NCI-H460 (cell line): ENCODE measurements around the gene WASF2. TPM values are rescaled to one million over a fixed set of nuclear protein-coding genes. Genes with fewer than 3 reads are reported as not detected.
"Not testable (repeated sequence)": the region's sequence is repeated elsewhere in the genome, so short reads cannot be mapped to it uniquely, and the experiment has no call there.

Experiments used
- DNase-seq: peaks from one replicate; pipeline ENCODE4 v3.0.0-alpha.2; 2016; ENCODE audit warnings: low read depth; ENCODE audit errors: extremely low read depth
- total RNA-seq: library from RNA; depleted of rRNA; stranded (reverse); fragments of >200 nt; shearing (Covaris generic); gene quantifications from 2 replicates; pipeline ENCODE4 v1.2.3, GENCODE V29; 2014

Gene WASF2
- total RNA-seq, 1 experiment from 2014 or later, result 17.7 TPM

- DNase-seq, result not testable (repeated sequence)
These were observed 26.1 kb downstream of the WASF2 start for GRCh38 chr1:27463916-27464315.

- DNase-seq, result not testable (repeated sequence)
These were observed 31.4 kb downstream of the WASF2 start for GRCh38 chr1:27458521-27458920.

DNA sequence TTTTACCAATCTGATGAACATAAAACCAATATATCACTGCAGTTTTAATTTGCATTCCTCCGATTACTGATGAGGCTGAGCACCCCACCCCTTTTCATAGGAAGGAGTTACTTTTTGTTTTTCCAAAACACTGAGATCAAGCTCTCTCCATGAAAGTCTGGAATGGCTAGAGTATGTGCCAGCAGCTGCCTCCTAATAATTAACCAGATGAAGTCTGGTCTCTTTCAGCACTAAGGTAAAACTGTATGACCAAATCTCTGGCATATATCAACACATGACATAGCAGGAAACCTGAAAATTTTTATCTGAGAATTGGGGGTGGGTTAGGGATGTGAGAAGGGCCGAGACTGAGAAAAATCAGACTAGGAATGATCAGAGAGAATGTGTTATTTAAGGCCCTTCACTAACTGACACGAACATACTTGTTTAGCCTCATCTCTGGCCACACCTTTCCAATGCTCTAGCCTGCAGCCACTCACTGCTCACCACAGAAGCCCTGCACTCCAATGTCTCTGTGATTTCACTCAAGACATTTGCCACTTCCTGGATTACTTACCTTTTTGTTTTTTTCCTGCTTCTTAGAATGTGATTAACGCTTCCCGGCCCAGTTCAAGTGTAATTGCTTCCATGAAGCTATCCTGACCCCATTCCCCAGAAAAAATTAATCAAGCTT lies 34.7 kb downstream of the WASF2 start:
- no peak for DNase-seq

DNA sequence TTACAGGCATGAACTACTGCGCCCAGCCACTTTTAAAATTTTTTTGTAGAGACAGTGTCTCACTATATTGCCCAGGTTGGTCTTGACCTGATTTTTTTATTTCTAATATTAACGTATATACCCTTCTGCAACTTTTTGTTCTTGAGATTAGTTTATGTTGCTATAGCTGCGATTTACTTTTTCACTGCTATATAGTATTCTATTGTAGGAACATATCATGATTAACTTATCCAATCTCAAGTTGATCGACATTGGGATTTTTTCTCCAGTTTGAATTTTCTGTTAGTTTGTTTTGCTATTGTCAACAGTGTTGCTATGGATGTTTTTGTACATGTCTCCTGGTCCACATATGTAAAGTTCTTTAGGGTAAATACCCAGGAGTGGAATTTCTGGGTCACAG lies 35.4 kb downstream of the WASF2 start:
- no peak for DNase-seq

- no peak for DNase-seq
These were observed 38.6 kb downstream of the WASF2 start for GRCh38 chr1:27451343-27451742.

DNA sequence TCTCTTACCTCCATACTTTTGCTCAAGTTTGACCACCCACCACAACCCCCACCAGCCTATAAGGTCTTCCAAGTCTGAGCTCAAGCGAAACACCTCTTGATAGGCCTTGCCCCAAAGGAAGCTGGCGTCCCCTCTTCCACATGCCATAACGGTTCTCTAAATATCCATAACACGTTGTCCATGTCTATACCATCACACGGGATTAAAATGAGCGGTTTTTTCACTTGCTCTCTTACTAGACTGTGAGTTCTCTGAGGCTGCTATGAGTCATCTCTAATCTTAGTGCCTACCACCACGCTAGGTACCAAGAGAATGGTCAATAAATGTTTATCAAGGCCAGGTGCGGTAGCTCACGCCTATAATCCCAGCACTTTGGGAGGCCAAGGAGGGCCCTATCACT lies 41.0 kb downstream of the WASF2 start:
- no peak for DNase-seq

DNA sequence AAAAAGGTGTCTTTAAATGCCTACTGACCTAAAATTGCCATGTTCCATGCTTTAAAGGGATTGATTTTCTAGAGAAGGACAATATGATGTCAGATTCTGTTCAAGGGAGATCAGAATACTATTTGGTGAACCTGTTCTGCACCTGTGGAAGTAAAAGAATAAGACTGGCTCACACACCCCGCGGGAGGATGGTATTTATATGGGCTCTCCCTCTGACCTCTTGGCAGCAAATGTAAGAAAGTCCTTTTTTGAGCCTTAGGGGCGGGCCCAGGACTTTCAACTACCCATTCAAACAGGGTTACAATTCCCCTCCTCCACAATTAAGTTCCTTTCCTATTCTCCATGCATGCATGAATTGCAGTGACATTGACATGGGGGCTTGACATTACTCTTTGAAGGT lies 42.1 kb downstream of the WASF2 start:
- no peak for DNase-seq

GRCh38 chr1:27447399-27447798 lies 42.6 kb downstream of the WASF2 start:
- no peak for DNase-seq

GRCh38 chr1:27446496-27447020 lies 43.4 kb downstream of the WASF2 start:
- no peak for DNase-seq

- no peak for DNase-seq
These were observed 44.6 kb downstream of the WASF2 start for GRCh38 chr1:27445177-27445936.

DNA sequence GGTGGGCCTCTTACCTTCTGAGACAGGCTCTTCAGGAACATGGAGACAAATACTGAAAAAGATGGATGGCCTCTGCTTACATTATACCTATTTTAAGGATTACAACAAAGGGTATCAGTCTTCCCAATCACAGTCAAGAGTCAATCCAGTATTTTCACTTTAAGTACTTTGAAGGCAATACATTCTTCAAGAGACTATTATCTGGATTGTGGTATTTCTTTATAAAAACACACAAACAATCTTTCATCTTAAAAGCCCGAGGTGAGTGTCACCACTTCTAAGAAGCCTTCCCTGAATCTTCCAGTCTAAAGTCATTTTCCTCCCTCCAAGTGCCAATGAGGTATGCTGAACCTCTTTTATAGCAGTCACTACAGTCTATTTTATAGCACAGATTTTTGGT lies 45.3 kb downstream of the WASF2 start:
- no peak for DNase-seq

DNA sequence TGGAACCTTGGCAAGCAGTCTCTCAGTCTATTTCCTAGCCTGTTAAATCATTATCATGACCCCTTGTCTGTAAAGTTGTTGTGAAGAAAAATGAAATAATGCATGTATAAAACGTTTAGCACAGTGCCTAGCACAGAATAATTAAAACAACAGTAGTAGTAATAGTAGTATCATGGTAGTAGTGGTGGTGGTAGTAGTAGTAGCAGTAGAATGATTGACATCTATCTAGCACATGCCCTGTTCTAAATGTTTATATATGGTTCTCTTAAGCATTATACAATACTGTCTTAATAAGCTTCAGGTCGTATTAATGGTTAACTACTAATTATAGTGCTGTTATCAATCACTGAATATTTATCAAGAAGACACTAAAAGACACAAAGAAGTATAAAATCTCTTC lies 50.8 kb downstream of the WASF2 start:
- no peak for DNase-seq

GRCh38 chr1:27438621-27439061 lies 51.3 kb downstream of the WASF2 start:
- no peak for DNase-seq

DNA sequence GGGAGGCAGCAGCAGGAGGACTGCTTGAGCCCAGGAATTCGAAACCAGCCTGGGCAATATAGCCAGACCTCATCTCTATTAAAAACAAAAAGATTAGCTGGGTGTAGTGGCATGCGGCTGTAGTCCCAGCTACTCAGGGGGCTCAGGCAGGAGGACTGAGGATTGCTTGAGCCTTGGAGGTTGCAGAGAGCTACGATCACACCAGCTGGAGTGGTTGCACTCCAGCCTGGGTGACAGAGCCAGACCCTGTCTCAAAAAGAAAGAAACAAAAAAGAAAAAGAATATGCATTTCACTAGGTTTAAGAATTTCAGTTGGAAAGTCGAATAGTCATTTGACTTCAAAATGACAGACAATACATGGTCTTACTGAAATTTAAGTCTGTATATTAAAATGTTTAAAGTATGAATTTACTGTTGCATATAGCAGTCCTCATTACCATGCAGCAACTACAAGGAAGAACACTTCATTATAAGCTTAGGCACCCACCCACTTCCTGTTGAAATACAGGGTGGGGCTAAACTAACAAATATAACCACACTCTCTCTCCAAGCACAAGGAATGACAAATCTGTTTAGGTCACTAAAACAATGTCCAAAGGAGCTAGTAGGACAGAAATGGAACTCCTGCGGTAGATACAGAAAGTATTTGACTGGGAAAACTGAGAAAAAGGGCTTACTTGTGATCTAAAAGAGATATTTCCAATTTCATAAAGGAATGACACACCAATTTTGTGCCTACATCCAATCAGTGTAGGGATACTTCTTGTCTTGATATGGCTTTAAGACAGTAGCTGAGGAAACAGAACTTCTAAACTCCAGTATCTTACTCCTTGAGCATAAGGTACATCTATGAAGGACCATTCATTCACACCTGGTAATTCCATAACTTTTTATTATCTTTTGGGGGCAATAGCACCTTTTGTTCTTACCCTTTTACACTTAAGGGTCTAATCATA lies 53.5 kb downstream of the WASF2 start:
- peak; percentile 40 for DNase-seq

DNA sequence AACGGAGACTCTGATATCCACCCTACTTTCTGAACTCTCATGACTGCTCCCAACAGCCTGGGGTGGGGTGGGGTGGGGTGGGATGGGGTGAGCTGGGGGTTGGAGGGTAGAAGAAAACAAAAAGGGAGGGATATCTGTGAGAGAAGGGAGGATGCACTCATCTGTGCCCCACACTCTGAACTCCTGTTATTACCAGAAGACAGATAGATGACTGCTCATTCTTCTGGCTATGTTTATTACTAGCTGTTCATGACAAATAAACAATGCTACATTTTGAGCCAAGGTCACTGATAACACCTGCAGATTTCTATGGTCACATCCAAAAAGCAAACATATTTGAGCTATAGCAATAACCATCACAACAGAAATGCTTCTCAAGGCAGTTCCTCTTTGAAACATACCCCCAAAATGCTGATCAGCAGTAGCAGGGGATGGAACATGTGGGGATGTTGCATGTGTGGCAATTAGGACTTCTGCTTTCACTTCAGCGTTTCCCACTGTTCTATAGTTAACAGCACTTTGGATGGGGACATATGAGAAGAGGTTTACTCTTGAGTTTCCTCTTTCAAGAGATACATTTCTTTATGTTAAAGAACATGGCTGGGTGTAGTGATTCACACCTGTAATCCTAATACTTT lies 54.3 kb downstream of the WASF2 start:
- no peak for DNase-seq

DNA sequence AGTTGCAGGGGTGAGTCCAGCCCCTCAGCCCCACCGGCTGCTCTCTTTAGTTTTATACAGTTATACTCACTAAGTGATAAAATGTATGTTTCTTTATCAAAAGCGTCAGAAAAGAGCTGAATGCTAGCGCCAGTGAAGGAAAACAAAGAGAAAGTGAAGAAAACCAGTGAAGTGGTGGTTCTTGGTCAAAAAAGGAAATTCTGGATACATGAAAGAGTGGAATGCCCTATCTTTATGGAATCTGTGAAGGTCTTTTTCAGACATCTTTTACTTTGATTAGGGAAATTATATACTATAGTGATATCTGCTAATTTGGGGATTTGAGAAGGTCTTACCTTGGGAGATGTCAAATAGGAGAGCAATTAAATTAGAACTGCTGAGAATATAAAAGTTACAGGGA lies 56.3 kb downstream of the WASF2 start:
- DNase-seq, result no peak

DNA sequence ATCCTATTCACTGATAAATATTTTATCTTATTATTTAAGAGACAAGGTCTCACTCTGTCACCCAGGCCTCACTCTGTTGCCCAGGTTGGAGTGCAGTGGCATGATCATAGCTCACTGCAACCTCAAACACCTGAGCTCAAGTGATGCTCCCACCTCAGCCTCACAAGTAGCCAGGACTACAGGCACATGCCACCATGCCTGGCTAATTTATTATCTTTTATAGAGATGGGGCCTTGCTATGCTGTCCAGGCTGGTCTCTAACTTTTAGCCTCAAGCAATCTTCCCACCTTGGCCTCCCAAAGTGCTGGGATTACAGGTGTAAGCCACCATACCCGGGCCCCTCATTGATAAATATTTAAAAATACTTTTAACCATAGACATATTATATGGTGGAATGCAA lies 57.2 kb downstream of the WASF2 start:
- DNase-seq, result not testable (repeated sequence)

GRCh38 chr1:27431601-27431940 lies 58.4 kb downstream of the WASF2 start:
- DNase-seq, result no peak

DNA sequence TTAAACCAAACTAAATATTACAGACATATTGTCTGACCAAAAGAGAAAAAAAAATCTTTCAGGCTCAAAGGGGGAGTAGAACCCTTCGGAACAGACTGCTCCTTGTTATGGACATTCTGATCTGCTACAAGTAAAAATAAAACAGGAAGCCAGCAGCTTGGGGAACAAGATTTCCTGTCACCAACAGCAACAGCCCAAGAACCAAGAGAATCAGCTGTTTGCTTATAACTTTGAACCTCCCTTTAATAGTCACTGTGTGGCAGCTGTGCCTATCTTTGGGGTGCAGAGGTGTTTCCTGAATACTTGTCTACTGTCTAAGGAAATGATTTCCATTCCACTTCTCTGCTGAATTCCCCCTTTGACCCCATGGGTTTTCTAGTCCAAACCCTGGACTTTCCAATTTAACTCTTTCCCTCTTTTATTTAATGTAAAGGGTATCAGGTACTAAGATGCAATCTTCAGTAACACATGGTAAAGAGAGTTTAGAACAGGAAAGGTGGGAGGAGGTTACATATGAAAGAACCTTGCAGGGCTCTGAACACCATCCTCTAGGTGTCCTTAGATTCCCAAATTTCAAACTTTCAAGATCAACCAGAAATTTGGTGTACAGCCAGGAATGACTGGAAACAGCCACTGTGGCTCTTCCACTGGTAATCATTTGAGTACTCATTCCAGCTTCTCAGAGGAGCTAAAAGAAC lies 58.9 kb downstream of the WASF2 start:
- DNase-seq, result no peak

GRCh38 chr1:27429029-27429425 lies 60.9 kb downstream of the WASF2 start:
- DNase-seq, result no peak
